Jurkat, Clone E6-1 (cell line): ENCODE results near the gene VWA2.

ENCODE experiments used
- DNase-seq: peaks from one replicate; pipeline ENCODE4 v3.0.0-alpha.2; 2011; ENCODE audit warnings: low read depth, low spot score
- H3K4me3 ChIP-seq: 2 replicates; pipeline ENCODE4 v1.5.1; 2011; ENCODE audit warnings: mild to moderate bottlenecking, low read length, control low read depth, moderate library complexity

Gene VWA2

GRCh38 chr10:114271075-114271778 is 32.2 kb downstream of the VWA2 start:
- H3K4me3 ChIP-seq = no peak overlapping the region
- DNase-seq = no peak

GRCh38 chr10:114271779-114272167 is 32.7 kb downstream of the VWA2 start:
- DNase-seq = no peak
- no peak overlapping the region for H3K4me3 ChIP-seq

GRCh38 chr10:114272696-114273095 is 33.6 kb downstream of the VWA2 start:
- no peak for DNase-seq
- H3K4me3 ChIP-seq = no peak overlapping the region

- H3K4me3 ChIP-seq = no peak overlapping the region
- DNase-seq = no peak
Observed at GRCh38 chr10:114273910-114274309, 34.9 kb downstream of the VWA2 start.

GRCh38 chr10:114274616-114275453 is 35.8 kb downstream of the VWA2 start:
- no peak overlapping the region for H3K4me3 ChIP-seq
- no peak for DNase-seq

- DNase-seq = no peak
Observed at GRCh38 chr10:114276066-114276465, 37.0 kb downstream of the VWA2 start.

GRCh38 chr10:114276671-114277070 is 37.6 kb downstream of the VWA2 start:
- H3K4me3 ChIP-seq = no peak overlapping the region
- DNase-seq = no peak

More at GRCh38 chr10:114276066-114276465, 37.0 kb downstream of the VWA2 start:
- no peak overlapping the region for H3K4me3 ChIP-seq

- H3K4me3 ChIP-seq = no peak overlapping the region
- DNase-seq = no peak
Observed at GRCh38 chr10:114278140-114278883, 39.3 kb downstream of the VWA2 start.

- no peak overlapping the region for H3K4me3 ChIP-seq
- DNase-seq = no peak
Observed at GRCh38 chr10:114278884-114279191, 39.8 kb downstream of the VWA2 start.

GRCh38 chr10:114279289-114279688 is 40.2 kb downstream of the VWA2 start:
- no peak for DNase-seq
- no peak overlapping the region for H3K4me3 ChIP-seq

- DNase-seq = no peak
Observed at GRCh38 chr10:114279901-114280644, 41.0 kb downstream of the VWA2 start.

GRCh38 chr10:114281006-114281405 is 42.0 kb downstream of the VWA2 start:
- DNase-seq = no peak
- no peak overlapping the region for H3K4me3 ChIP-seq

More at GRCh38 chr10:114279901-114280644, 41.0 kb downstream of the VWA2 start:
- H3K4me3 ChIP-seq = no peak overlapping the region

- no peak for DNase-seq
- H3K4me3 ChIP-seq = no peak overlapping the region
Observed at GRCh38 chr10:114281461-114281860, 42.4 kb downstream of the VWA2 start.

GRCh38 chr10:114282526-114282925 is 43.5 kb downstream of the VWA2 start:
- H3K4me3 ChIP-seq = no peak overlapping the region
- DNase-seq = no peak

GRCh38 chr10:114283091-114283490 is 44.0 kb downstream of the VWA2 start:
- DNase-seq = no peak
- no peak overlapping the region for H3K4me3 ChIP-seq

GRCh38 chr10:114283535-114284234 is 44.6 kb downstream of the VWA2 start:
- no peak overlapping the region for H3K4me3 ChIP-seq
- DNase-seq = peak; percentile 19

GRCh38 chr10:114284346-114285071 is 45.5 kb downstream of the VWA2 start:
- DNase-seq = peak; percentile 32
- no peak overlapping the region for H3K4me3 ChIP-seq

GRCh38 chr10:114285961-114286441 is 46.9 kb downstream of the VWA2 start:
- H3K4me3 ChIP-seq = no peak overlapping the region
- no peak for DNase-seq
